GM19035 (cell line): ENCODE results near the gene RPGRIP1.
"Not testable (repeated sequence)": the region's sequence is repeated elsewhere in the genome, so short reads cannot be mapped to it uniquely, and the experiment has no call there.

Source experiments
- ATAC-seq: cut with Tn5 transposase; IDR thresholded peaks from one replicate; pipeline ENCODE4 v1.9.1; 2021; ENCODE audit not compliant: unreplicated experiment

Gene RPGRIP1

GRCh38 chr14:21299562-21300130, 19.8 kb downstream of the RPGRIP1 start:
- no peak for ATAC-seq

- no peak for ATAC-seq
Observed at GRCh38 chr14:21300892-21301291, 21.0 kb downstream of the RPGRIP1 start.

- ATAC-seq = no peak
Observed at GRCh38 chr14:21302013-21302835, 22.3 kb downstream of the RPGRIP1 start.

GRCh38 chr14:21302836-21303140, 22.9 kb downstream of the RPGRIP1 start:
- ATAC-seq = not testable (repeated sequence)

- ATAC-seq = no peak
Observed at GRCh38 chr14:21307637-21308036, 27.8 kb downstream of the RPGRIP1 start.

- ATAC-seq = no peak
Observed at GRCh38 chr14:21308132-21308478, 28.2 kb downstream of the RPGRIP1 start.

GRCh38 chr14:21308479-21309237, 28.8 kb downstream of the RPGRIP1 start:
- peak; percentile 78 for ATAC-seq

GRCh38 chr14:21309238-21309636, 29.4 kb downstream of the RPGRIP1 start:
- no peak for ATAC-seq

- ATAC-seq = no peak
Observed at GRCh38 chr14:21309956-21310355, 30.1 kb downstream of the RPGRIP1 start.

GRCh38 chr14:21311614-21312013, 31.7 kb downstream of the RPGRIP1 start:
- no peak for ATAC-seq

GRCh38 chr14:21313512-21313911, 33.6 kb downstream of the RPGRIP1 start:
- ATAC-seq = no peak

- ATAC-seq = no peak
Observed at GRCh38 chr14:21317398-21317797, 37.5 kb downstream of the RPGRIP1 start.

GRCh38 chr14:21320913-21321312, 41.0 kb downstream of the RPGRIP1 start:
- no peak for ATAC-seq

- no peak for ATAC-seq
Observed at GRCh38 chr14:21322716-21323115, 42.8 kb downstream of the RPGRIP1 start.

- ATAC-seq = no peak
Observed at GRCh38 chr14:21326972-21327371, 47.1 kb downstream of the RPGRIP1 start.
